CD4-positive, alpha-beta T cell (primary cell): ENCODE data around the gene PGLYRP4. TPM values are rescaled to one million over a fixed set of nuclear protein-coding genes. Genes with fewer than 3 reads are reported as not detected.

Experiments used
- ATAC-seq: fragments of 200-7000 bp; cut with Tn5 transposase; one replicate; pipeline ENCODE4 v1.10.0; 2022; ENCODE audit warnings: mild to moderate bottlenecking; ENCODE audit not compliant: poor library complexity
- CTCF ChIA-PET: fragments of 350-600 bp; sonication (Branson Sonifier 250); formaldehyde crosslinking; loops from one replicate; lab custom pipeline; 2021; ENCODE audit warnings: antibody characterized with exemption, inconsistent platforms; lab: Charles Lee
- POLR2A ChIA-PET: fragments of 350-600 bp; sonication (Branson Sonifier 250); formaldehyde crosslinking; loops from one replicate; lab custom pipeline; 2021; ENCODE audit warnings: antibody characterized with exemption, inconsistent platforms; lab: Charles Lee
- DNase-seq, 14 experiments: peaks; one replicate each; pipeline ENCODE4 v3.0.0-alpha.2; 2013 to 2020; ENCODE audit warnings: mixed read lengths in 2 of 14
- H3K27ac ChIP-seq, 2 donors: one replicate each; pipeline versions ENCODE4 v1.5.1 to v1.7.0; 2013; ENCODE audit warnings: low read length in 2 of 2, low read depth in 1 of 2, mild to moderate bottlenecking in 1 of 2
- H3K27me3 ChIP-seq, 2 experiments: 1 replicate in 1 of 2; 2 replicates in 1 of 2; pipeline versions ENCODE4 v1.6.1 to v1.7.0; 2013; ENCODE audit warnings: low read length in 2 of 2, control low read depth in 1 of 2, mild to moderate bottlenecking in 1 of 2, moderate library complexity in 1 of 2; ENCODE audit not compliant: insufficient read depth in 2 of 2, control insufficient read depth in 1 of 2
- H3K36me3 ChIP-seq: one replicate; pipeline ENCODE4 v1.6.1; 2013; ENCODE audit warnings: low read length, control low read depth; ENCODE audit not compliant: insufficient read depth
- H3K4me1 ChIP-seq: one replicate; pipeline ENCODE4 v1.6.1; 2013; ENCODE audit warnings: low read length, control low read depth; ENCODE audit not compliant: insufficient read depth
- H3K4me3 ChIP-seq: one replicate; pipeline ENCODE4 v1.5.1; 2013; ENCODE audit warnings: mild to moderate bottlenecking, low read length, moderate library complexity
- H3K9me3 ChIP-seq, 2 experiments: 1 replicate in 1 of 2; 2 replicates in 1 of 2; pipeline versions ENCODE4 v1.6.1 to v1.7.0; 2013; ENCODE audit warnings: low read length in 2 of 2, mild to moderate bottlenecking in 2 of 2, control low read depth in 1 of 2, moderate library complexity in 1 of 2; ENCODE audit not compliant: control insufficient read depth in 1 of 2, insufficient read depth in 1 of 2
- H3K27ac Mint-ChIP-seq: one replicate; pipeline ENCODE4 v1.8.0; 2020; ENCODE audit warnings: mixed read lengths
- H3K27me3 Mint-ChIP-seq: one replicate; pipeline ENCODE4 v1.8.0; 2021; ENCODE audit warnings: mixed read lengths
- H3K36me3 Mint-ChIP-seq: one replicate; pipeline ENCODE4 v1.8.0; 2021; ENCODE audit warnings: low read depth, mixed read lengths
- H3K4me1 Mint-ChIP-seq: one replicate; pipeline ENCODE4 v1.8.0; 2021; ENCODE audit warnings: low read depth, mixed read lengths
- H3K4me3 Mint-ChIP-seq: one replicate; pipeline ENCODE4 v1.8.0; 2020; ENCODE audit warnings: mild to moderate bottlenecking, mixed read lengths
- H3K9me3 Mint-ChIP-seq: one replicate; pipeline ENCODE4 v1.8.0; 2020; ENCODE audit warnings: mixed read lengths
- CTCF ChIP-seq: fragments of 200-600 bp; IDR thresholded peaks from one replicate; pipeline ENCODE4 v1.8.0; 2022; ENCODE audit warnings: antibody characterized with exemption, mild to moderate bottlenecking
- intact Hi-C, 2 experiments: fragments of 100-400 bp; cut with DNase I in 1 of 2; cut with micrococcal nuclease in 1 of 2; formaldehyde crosslinking; loops; one replicate each; pipeline versions ENCODE4 v1.15.1 to v1.9.0; 2023 to 2025; cut with DNase I, micrococcal nuclease
- total RNA-seq, 174 experiments: library from RNA in 2 of 174; stranded (reverse) in 2 of 174; gene quantifications; one replicate each; pipeline ENCODE4 v1.2.3 and lab custom pipeline; 2021 to 2026

PGLYRP4 gene
- total RNA-seq, 2 experiments from 2014 or later: not detected

DNA sequence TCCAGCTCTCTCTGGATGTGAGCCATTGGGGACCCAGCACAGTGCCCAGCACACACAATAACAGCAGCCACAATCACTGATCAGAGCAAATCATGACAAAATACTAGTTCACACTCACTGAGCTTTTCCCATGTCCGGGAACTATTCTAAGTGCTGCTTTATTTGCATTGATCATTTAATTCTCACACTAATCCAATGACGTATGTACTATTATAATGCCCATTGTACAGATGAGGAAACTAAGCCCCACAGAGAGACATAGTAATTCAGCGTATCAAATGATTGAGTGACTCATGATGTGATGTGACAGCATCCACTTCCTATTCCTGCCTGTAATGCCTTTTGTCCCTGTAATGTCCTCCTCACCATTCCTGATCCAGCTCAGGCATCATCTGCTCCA lies 44.2 kb upstream of the PGLYRP4 start:
- H3K4me1 Mint-ChIP-seq: no peaks in the 10 kb centered on the region
- intact Hi-C loops: no loop called here
- H3K4me1 ChIP-seq: no peaks in the 10 kb centered on the region
- H3K27ac Mint-ChIP-seq: no peak overlapping the region
- H3K9me3 Mint-ChIP-seq: no peaks in the 10 kb centered on the region
- H3K27me3 Mint-ChIP-seq: peaks cover 32% of the 10 kb centered on the region
- H3K4me3 Mint-ChIP-seq: no peak overlapping the region
- no peak overlapping the region for H3K4me3 ChIP-seq
- no peak overlapping the region for H3K27ac ChIP-seq
- POLR2A ChIA-PET: no interaction called here
- no peaks in the 10 kb centered on the region for H3K36me3 Mint-ChIP-seq
- DNase-seq: no peak
- H3K36me3 ChIP-seq: no peaks in the 10 kb centered on the region
- ATAC-seq: no peak
- H3K9me3 ChIP-seq: no peaks in the 10 kb centered on the region
- H3K27me3 ChIP-seq: peaks cover 8 to 19% of the 10 kb centered on the region in 2 experiments
- no peak for TF ChIP-seq CTCF
- CTCF ChIA-PET: no interaction called here

DNA sequence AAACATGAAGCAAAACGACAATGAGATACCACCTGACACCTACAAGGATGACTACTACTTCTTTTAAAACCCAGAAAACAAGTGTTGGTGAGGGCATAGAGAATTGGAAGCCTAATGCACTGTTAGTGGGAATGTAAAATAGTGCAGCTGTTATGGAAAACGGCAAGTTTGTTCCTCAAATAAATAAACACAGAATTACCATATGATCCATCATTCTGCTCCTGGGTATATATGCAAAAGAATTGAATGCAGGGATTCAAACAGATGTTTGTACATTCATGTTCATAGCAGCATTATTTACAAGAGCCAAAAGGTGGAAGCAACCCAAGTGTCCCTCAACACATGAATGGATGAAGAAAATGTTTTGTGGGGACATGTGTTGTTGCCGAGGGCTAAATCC lies 43.6 kb upstream of the PGLYRP4 start:
- Mint-ChIP-seq H3K27ac (no peak overlapping the region), H3K4me3 (no peak overlapping the region), H3K4me1 (no peaks in the 10 kb centered on the region), H3K27me3 (peaks cover 32% of the 10 kb centered on the region), H3K9me3 (no peaks in the 10 kb centered on the region), H3K36me3 (no peaks in the 10 kb centered on the region)
- CTCF ChIA-PET: no interaction called here
- TF ChIP-seq CTCF: no peak
- POLR2A ChIA-PET: no interaction called here
- no peak overlapping the region for H3K27ac ChIP-seq
- no peaks in the 10 kb centered on the region for H3K36me3 ChIP-seq
- intact Hi-C loops: no loop called here
- peaks cover 8 to 19% of the 10 kb centered on the region in 2 experiments for H3K27me3 ChIP-seq
- H3K9me3 ChIP-seq: no peaks in the 10 kb centered on the region
- no peak for ATAC-seq
- no peak overlapping the region for H3K4me3 ChIP-seq
- H3K4me1 ChIP-seq: no peaks in the 10 kb centered on the region
- no peak for DNase-seq

DNA sequence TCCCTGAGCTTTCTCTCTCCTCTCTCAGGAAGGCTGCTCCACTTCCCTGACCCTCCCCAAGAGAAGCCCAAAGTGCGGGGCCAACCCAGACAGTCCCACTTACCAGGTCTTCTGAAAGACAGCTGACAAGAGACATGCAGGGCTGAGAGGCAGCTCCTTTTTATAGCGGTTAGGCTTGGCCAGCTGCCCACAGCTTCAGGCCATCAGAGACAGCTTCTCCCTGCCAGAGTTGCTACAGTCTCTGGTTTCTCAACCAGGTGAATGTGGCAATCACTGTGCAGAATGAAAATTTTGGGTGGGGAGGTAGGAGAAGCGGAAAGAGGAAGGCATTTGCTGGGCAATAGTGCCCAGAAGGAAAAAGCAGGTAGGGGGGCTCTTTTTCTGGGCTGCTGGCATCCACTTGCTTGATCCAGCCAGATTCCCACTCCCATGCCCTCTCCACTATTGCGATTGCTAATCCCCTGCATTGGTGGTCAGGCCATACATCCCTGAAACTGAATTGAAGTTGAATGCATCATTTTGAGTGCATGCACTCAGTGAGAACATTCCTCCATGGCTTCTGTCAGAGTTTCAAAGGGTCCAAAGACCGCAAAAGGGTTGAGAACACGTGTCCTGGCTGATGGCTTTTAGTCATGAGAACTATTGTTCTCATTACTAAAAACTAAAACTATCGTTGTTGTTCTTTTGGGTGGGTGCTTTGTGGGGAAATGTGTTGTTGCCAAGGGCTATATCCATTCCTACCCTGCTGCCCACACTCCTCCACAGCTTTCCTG lies 42.5 kb upstream of the PGLYRP4 start, which contains the start of gene S100A8:
TSS of gene S100A8 (minus strand) at position 136 of the 773 bp plus-strand sequence. CDS start 538 bp downstream, outside the sequence.
- ChIA-PET POLR2A (no interaction called here), CTCF (no interaction called here)
- H3K9me3 Mint-ChIP-seq: no peaks in the 10 kb centered on the region
- no peaks in the 10 kb centered on the region for H3K4me1 ChIP-seq
- no peaks in the 10 kb centered on the region for H3K36me3 ChIP-seq
- DNase-seq (peak in 2 of 14 experiments; percentile 17 to 24), ATAC-seq (no peak)
- H3K36me3 Mint-ChIP-seq: no peaks in the 10 kb centered on the region
- no peaks in the 10 kb centered on the region for H3K4me1 Mint-ChIP-seq
- no peak within 1 kb of the TSS for H3K27ac ChIP-seq
- intact Hi-C loops: no loop called here
- no peak within 1 kb of the TSS for H3K27ac Mint-ChIP-seq
- TF ChIP-seq CTCF: no peak
- H3K27me3 ChIP-seq: peaks cover 8 to 19% of the 10 kb centered on the region in 2 experiments
- H3K27me3 Mint-ChIP-seq: peaks cover 32% of the 10 kb centered on the region
- no peak within 1 kb of the TSS for H3K4me3 Mint-ChIP-seq
- H3K9me3 ChIP-seq: no peaks in the 10 kb centered on the region
- peak within 1 kb of the TSS; percentile 26 for H3K4me3 ChIP-seq
